Measurements from ENCODE around the gene EMSY.

DNA sequence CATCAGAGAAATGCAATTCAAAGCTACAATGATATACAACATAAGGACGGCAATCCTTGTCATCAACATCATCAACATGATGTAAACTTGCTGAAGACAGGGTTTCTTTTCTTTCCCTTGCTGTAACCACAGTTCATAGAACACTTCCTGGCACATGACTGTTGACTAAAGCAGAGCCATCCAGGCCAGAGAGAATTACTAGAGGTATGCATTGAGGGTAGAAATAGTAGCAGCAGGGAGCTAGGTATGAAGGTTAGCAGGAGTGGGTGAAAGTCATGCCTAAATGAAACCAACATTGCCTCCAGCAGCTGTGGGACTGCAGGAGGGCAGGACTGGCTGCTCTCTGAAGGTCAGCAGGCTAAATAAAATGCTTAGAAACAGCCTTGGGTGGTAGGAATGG is 122.0 kb downstream of the EMSY start:
- no peak for TF ChIP-seq CTCF (IDR thresholded peaks at IDR 0.05)
- TF ChIP-seq ZFX (IDR thresholded peaks at IDR 0.05; ENCODE audit: borderline replicate concordance), result no peak

All from 22Rv1 (cell line).